ENCODE measurements around the gene WDR87. TPM values are rescaled to one million over a fixed set of nuclear protein-coding genes. Genes with fewer than 3 reads are reported as not detected.

Gene WDR87
- total and polyA plus RNA-seq, 9 of the 15 experiments (the other 6 are each of a cell fraction or from before 2014, with no cell fraction given), result not detected

DNA sequence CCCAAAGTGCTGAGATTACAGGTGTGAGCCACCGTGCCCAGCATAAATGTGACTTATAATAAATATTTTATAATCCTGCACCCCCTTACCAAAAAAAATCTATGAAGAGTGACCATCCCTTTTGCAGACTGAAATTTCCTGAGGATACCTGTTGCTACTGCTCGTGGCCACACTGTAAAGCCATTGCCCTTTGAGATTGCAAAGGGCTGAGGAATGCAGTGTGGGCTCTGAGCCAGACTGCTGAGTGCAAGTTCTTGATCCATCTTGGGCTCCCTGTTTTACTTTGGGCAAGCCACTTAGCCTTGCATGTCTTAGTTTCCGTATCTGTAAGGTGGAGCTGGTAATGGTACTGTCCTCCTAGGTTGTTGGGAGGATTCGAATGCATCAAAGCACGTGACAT is 24.0 kb upstream of the WDR87 start:
- no peaks in the 10 kb centered on the region for H3K9me1 ChIP-seq (ENCODE audit: control insufficient read depth, insufficient read depth, low read length)
- no peaks in the 10 kb centered on the region for H3K79me2 ChIP-seq (ENCODE audit: control insufficient read depth, insufficient read depth, low read length)
- no peak for FAIRE-seq
- 28% methylated on average over 5 of the region's 5 CpGs for WGBS (ENCODE audit: insufficient coverage, low coverage, missing lambda C conversion rate)
- POLR2A ChIA-PET, result interaction anchor here (1.1 kb wide), 1 partner anchor 10 kb away, joined by 3 read pairs; no protein-coding TSS in a partner anchor
- no peaks in the 10 kb centered on the region for H3K36me3 ChIP-seq (ENCODE audit: control insufficient read depth, insufficient read depth, low read length)
- no peaks in the 10 kb centered on the region for H3K9me3 ChIP-seq (replicated peaks; ENCODE audit: control insufficient read depth, insufficient read depth, low read depth, low read length)
- CTCF ChIA-PET (ENCODE audit: low intra/inter-chr PET ratio), result no interaction called here
- no peak overlapping the region for H3K27ac ChIP-seq (ENCODE audit: extremely low read depth, low read depth, low read length)
- in situ Hi-C loops (cut with MboI), result no loop called here
- H2AFZ ChIP-seq (ENCODE audit: low read depth, low read length), result no peak overlapping the region
- H3K4me2 ChIP-seq (ENCODE audit: insufficient read depth, low read length), result no peak overlapping the region
- TF ChIP-seq BRF1 (IDR thresholded peaks at IDR 0.05; ENCODE audit: borderline replicate concordance, extremely low read depth, insufficient read length) (no peak), SREBF2 (CRISPR knock-in tag; IDR thresholded peaks at IDR 0.05) (no peak), NFATC3 (IDR thresholded peaks at IDR 0.05) (no peak), GABPB1 (CRISPR knock-in tag; IDR thresholded peaks at IDR 0.05) (no peak), SOX6 (IDR thresholded peaks at IDR 0.05) (no peak), CEBPB (tag; IDR thresholded peaks at IDR 0.05) (no peak), TCF7 (IDR thresholded peaks at IDR 0.05; ENCODE audit: borderline replicate concordance) (no peak), ESRRB (CRISPR knock-in tag; IDR thresholded peaks at IDR 0.05; ENCODE audit: borderline replicate concordance) (no peak)
- H3K4me3 ChIP-seq, result no peak overlapping the region
- BruUV-seq (replicated peaks), result no TSS peak
- no peak for ATAC-seq
- peaks cover 0 to 7% of the 10 kb centered on the region in 2 experiments; a peak in 1 of 5 replicates for H3K27me3 ChIP-seq (ENCODE audit: control insufficient read depth in 2 of 2, insufficient read depth in 2 of 2, low read length in 2 of 2)
- intact Hi-C loops (cut with micrococcal nuclease), result no loop called here
- DNase-seq (ENCODE audit: extremely low read depth in 1 of 4, low spot score in 3 of 4), result no peak
- H4K20me1 ChIP-seq (replicated peaks; ENCODE audit: control insufficient read depth, insufficient read depth, low read length), result no peaks in the 10 kb centered on the region
- no peak overlapping the region for H3K9ac ChIP-seq (ENCODE audit: insufficient read depth in 1 of 2, low read depth in 2 of 2, low read length in 2 of 2)
- peaks cover 0 to 6% of the 10 kb centered on the region in 2 experiments; a peak in 2 of 5 replicates for H3K4me1 ChIP-seq (replicated peaks in 1 of 2; ENCODE audit: control insufficient read depth in 2 of 2, insufficient read depth in 2 of 2, low read length in 2 of 2)

Data from K562 (cell line).